ENCODE results near the gene PRLR.

Gene PRLR

DNA sequence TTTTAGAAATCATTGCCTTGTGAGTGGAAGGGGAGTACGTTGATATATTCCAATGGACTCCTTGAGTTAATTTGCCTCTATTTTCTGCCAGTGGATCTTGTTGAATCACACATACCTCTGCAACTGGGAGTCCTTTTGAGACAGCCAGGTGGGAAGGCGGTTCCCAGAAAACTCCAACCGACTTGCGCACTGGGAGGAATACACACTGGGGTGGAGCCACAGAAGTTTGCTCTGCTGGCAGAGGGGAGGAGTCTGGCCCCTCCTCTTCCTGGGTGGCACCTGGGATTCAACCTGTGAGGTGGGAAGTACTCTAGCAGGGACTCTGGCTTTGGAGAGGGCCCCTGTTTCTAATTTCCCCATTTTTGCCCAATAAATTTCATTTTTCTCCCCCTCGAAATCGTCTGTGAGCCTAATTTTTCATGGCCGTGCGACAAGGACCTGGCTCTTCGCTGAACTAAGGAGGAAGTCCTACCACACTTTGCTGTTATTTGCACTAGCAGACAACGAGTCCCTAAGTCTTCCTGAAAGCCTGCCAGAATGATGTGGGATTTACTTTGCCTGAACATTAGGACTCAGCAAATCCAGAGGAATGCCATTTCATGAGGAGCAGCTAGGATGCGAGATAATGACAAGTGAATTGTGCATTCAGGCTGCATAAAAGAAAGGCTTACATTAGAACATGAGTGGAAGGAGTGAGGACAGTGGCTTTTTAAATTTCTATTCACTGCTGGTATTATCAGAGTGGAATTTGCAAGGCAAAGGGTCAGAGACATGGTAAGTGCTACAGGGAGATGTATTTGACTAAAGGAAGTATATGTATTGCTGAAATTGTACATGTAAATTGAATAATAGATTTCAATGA is 67.2 kb downstream of the PRLR start:
- in situ Hi-C loops (cut with MboI; ENCODE audit: low sequenced_read_pairs) = no loop called here

DNA sequence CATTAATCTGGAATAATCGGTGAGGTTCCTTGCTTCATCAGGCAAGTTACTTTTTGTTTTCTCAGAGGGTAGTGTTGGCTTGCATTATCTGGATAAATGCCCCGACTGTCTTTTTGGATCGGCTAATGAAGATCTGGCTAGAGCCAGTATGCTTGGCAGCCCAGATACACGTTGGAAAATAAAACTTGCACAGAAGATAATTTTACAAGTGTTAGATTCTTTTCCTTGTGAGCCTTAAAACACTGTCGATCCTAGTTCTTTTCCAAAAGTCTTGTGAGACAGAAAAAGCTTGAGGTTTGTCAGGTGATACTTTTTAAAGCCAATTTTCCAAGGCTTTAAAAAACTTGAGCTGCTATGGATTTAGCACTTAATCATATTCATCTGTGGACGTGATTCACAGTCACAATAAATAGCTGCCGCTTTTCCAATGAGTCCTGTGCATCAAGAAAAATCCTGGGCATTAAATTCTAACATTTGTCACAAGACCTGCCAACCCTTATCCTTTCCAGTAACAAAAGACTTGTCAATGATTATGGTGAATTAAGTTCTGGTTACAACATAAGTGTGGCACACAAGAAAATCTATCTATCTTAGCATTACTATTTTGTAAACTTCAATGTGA is 68.5 kb downstream of the PRLR start:
- in situ Hi-C loops (cut with MboI; ENCODE audit: low sequenced_read_pairs) = no loop called here

DNA sequence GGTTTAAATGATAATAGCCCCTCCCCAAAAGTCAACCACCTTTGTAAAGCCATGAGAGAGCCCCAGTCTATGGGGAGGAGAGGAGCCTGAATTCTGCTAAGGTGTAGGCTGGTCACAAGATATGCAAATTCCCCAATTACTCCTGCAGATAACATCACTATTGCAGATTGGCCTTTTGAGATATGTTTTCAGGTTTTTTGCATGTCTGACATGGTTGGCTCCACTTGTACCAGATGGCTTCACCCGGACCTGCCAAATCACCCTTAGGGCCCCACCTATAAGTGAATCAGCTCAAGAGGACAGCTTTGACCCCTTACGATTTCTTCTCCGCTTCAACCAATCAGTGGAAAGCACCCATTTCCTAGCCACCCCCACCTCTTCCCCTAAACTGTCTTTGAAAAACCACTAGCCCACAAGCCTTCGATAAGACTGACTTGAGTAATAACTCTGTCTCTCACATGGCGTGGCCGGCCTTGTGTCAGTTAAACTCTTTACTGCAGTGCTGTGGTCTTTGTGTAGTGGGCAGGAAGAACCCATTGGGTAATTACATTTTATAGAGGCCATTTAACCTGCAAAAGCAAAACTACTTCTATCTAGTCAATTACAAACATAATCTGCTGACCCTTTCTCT is 69.7 kb downstream of the PRLR start:
- in situ Hi-C loops (cut with MboI; ENCODE audit: low sequenced_read_pairs) = no loop called here

DNA sequence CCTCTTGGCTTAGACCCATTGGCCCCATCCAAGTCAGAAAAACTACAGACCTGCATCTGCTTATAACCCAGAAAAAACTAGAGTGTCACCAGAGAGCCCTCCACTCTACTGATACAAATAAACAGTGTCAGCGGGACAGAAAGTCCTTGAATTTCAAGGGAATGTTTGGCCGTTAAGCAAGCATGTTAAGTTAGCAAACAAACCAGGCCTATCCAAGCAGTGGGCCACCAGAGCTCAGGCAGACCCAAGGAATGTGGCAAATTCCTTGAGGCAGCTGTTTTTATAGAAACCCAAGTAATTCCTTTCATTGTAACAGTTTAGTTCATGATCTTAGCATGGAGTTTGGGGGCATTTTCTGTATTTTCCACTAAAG is 70.9 kb downstream of the PRLR start:
- in situ Hi-C loops (cut with MboI; ENCODE audit: low sequenced_read_pairs) = no loop called here

DNA sequence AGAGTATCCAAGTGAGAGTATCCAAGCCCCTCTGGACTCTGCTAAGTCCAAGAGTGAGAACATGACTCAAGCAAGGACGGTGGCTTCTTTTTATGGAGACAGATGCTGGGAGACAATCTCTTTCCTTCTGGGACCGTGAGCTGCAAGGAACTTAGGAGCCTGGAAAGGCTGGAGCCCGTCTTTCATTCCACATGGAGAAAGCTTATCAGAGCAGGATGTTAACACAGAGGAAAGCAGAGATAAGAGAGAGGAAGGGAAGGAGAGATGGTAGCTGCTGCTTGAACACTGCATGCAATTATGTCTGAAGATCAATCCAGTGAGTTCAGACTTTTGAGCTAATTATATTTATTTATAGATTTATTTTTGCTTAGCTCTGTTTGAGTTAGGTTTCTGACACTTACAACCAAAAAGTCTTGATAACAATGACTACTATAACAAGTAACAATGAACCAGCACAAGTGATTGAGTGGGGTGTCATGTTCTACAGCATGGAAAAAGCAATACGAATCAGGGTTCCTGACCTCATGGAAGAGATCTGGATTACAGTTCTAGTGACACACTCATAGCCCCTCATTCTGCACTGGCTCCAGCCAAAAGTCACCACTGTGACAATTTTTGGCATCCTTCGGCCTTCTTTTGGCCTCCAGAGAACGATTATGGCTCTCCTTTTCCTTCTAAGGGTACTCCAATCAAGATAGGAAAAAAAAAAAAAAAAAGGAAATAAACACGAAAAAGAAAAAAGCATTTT is 71.5 kb downstream of the PRLR start:
- in situ Hi-C loops (cut with MboI; ENCODE audit: low sequenced_read_pairs) = no loop called here

DNA sequence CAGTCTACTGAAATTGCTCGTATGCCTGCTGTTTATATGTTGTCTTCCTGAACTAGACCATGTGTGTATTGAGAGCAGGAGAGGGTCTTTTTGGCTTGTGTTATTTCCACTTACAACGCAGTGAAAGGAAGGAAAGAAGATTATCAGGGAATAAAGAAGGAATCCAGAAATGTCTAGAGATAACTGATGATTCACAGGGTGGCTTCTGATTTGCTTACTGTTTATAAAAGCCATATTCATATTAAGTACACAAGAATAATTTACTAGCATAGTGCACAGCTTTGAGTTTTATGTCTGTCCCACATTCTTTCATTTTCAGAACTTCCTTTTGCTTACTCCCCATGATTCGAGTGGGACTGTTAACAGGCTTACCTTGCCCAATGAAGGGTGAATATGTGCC is 72.1 kb downstream of the PRLR start:
- in situ Hi-C loops (cut with MboI; ENCODE audit: low sequenced_read_pairs) = no loop called here

DNA sequence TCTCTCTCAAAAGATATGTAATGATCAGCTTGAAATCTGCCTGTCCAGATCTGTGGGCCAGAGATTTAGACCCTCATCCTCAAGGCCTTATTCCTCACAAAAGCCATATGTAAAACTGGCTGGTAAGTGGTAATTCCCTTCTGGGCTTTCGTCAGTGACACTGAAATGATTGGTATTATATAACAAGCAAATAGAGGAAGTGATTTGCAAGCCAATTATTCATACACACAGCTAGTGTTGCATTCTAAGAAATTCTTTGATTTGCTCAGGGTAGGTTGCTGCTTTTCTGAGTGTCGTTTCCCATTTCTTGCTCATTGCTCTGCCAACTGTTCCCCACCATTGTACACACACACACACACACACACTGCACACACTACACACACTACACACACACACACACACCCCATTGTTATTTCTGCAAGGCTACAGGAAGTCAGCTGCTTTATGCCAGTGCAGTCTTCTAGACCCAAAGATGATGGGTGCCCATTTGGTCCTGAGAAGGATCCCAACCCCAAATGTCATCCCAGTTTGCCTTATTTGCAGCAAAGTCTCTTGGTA is 76.8 kb downstream of the PRLR start:
- in situ Hi-C loops (cut with MboI; ENCODE audit: low sequenced_read_pairs) = no loop called here

DNA sequence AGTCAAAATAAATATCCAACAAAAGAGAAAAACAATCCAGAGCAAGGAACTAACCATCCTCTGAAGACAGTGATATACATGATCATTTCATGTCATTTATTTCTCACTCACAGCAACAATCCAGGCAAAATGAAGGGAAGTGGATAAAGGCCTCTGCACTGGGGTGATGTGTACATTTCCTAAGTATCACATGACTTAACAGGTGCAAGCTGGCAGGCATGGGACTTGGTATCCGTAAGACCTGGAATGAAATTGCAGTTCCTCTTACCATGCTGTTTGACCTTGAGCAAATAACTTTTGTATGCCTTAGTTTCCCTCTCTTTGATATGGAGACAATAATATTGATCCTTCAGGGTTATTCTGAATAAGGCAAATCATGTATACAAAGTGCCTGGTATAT is 77.6 kb downstream of the PRLR start:
- in situ Hi-C loops (cut with MboI; ENCODE audit: low sequenced_read_pairs) = no loop called here

DNA sequence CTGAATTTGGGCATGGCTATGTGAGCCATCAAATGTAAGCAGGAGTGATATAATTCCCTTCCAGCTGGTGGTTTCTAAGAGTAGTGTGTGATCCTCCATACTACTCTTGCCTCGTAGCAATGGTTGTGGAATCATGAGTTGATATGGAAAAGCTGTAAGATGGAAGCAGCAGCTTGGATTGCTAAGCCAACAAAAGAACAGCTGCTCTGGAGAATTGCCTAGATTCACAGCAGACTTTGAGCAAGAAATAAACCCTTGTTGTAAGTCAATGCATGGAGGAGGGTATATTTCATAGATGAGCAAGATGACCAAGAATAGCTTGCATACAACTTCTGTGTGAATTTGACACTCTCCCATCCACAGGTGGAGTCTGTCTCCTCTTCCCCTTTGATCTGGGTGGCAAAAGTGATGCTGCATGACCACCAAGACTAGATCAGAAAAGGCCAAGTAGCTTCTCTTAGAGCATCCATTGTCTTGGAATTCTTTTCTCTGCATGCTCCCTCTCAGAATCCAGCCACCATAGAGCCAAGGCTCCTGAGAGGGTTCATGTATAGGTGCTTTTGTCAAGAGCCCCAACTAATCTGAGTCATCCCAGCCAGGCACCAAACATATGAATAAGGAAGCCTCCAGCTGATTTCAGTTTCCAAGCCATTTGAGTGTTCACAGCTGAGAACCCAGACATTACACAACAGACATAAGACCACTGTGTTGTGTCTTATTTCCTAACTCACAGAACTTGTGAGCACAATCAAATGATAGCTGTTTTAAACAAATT is 79.0 kb downstream of the PRLR start:
- in situ Hi-C loops (cut with MboI; ENCODE audit: low sequenced_read_pairs) = no loop called here

DNA sequence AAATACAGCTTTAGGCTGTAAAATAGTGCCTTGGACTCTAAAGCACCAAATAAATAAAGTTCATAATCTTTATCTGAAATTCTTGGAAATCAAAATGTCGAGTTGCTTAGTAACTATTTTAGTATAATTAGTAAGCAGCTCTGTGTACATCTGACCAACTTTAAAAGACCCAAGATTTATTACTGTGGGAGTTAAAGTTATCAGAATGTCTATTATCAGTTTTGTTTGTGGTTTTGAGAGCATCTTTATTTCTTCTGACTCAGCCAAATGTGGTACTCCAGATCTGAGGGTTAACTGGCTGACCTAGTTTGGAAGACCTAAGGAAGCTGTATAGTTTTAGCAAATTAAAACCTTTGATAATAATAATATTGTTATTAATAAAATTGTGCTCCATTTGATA is 81.2 kb downstream of the PRLR start:
- in situ Hi-C loops (cut with MboI; ENCODE audit: low sequenced_read_pairs) = no loop called here

DNA sequence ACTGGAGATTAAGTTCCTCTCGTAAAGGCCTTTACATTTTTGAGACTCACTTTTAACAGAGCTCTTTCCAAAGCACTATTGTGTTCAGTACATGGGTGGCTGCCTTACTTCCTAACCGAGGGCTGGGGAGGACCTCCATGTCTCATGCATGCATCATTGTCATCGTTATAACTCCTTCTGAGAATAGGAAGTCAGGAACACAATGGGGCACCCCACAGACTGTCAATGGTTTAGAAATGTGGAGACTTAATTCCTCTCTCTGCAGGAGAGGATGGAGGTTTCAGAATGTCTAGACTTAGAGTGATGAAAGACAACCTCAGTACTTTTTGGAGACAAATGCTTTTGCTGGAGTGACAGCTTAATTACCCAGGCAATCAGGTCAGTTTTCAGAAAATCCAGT is 83.9 kb downstream of the PRLR start:
- in situ Hi-C loops (cut with MboI; ENCODE audit: low sequenced_read_pairs) = no loop called here

DNA sequence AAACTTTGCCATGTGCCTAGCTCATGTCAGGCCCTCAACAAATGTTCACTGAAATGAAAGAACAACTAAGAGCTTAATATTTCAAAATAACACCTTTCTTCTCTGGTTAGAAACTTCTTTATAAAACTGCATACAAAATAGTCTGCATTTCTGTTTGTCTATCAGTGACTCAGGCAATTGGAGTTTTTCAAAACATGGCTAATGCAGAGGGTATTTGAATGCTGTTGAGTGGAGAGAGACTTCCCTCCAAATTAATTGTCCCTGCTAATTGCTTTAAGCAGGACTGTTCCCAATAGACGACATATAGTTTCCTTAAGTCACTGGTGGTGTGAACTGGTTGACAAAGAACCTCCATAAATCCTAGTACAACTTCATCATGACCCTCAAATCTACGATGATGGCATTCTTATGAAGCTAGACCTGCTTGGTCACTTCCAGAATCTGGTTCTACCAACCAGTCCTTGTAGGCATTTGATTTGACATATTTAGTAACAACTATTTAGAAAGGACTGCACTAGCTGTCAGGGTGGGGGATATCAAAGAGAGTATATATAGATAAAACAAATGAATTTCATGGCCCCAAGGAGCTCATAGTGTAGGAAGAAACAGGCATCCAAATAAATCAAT is 84.5 kb downstream of the PRLR start:
- in situ Hi-C loops (cut with MboI; ENCODE audit: low sequenced_read_pairs) = no loop called here

DNA sequence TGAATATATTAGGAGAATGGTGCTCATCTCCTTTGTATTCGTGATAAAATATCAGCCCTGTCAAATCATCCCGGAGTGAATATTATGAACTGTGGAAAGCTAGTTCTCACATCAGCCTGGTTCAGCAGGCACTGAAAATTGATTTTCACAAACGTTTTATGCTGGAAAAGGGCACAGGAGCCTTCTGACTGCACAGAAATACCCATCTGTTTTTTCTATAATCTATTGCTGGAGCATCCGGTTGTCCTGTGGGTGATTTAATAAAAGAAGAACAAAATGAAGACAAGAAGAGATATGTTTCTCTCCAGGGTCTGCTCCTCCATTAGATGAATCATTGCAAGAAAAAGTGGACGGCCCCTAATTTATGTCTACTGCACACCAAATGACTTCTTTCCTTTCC is 85.3 kb downstream of the PRLR start:
- in situ Hi-C loops (cut with MboI; ENCODE audit: low sequenced_read_pairs) = no loop called here

DNA sequence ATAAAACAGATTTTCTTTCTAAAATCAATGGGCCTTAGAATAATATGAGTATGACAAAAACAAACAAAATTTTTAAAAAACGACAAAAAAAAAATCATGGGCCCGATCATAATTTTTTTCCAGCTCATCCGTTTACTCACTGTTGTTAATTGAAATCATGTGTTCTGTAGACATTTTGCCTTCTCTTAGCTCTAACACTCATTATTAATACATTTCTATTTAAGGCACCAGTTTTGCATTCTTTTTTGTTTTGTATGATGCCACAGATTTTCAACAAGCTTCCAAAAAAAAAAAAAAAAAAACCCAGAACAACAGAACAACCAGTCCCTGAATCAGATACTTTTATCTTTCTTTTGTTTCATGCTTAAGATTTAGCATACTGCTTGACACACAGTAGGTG is 86.4 kb downstream of the PRLR start:
- in situ Hi-C loops (cut with MboI; ENCODE audit: low sequenced_read_pairs) = no loop called here

DNA sequence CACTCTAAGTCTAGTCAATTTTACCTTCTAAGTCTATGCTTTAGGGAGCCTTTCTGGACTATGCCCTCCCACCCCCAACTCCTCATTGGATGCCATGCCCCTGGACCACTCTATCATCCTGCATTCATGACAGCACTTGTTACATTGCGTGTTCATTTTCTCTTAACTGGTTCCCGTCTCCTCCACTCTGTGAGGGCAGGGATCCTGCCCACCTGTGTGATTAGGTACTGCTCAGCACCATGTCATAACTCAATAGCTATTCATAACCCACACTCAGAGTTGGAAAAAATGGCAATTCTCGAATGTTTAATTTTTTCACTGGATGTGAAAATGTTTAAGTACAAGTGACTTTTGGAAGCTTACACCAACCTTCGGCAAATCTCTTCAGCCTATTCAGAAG is 88.5 kb downstream of the PRLR start:
- in situ Hi-C loops (cut with MboI; ENCODE audit: low sequenced_read_pairs) = no loop called here

DNA sequence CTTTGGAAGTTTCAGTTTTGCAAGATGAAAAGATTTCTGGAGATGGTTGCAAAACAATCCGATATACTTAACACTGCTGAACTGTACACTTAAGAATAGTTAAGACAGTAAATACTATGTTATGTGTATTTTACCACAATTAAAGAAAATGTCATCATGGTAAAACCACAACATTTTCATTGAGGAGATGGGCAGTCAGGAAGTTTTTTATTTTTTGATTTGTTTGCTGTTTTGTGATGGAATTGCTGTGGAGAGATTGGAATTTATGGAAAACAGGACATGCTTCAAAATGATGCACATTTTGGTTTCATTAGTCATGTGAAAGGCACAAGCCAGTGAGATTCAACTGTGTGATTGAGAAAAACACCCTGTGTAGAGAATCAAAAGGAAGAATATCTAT is 92.1 kb downstream of the PRLR start:
- in situ Hi-C loops (cut with MboI; ENCODE audit: low sequenced_read_pairs) = no loop called here

DNA sequence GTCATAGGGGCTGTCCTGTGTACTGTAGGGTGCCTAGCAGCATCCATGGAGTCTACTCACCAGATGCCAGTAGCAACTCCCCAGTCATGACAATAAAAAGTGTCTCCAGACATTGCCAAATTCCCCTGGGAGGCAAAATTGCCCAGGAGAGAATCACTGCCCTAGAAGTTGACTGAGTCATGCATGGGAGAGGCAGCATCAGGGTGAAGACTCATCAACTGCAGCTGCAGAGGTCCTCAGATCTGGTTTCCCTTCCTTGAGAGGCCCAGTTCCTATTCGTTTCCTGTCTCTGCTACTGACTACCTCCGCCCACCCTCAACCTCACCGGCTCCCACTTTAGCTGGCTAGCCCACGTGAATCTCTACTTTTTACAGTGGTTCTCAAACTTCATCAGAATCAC is 93.9 kb downstream of the PRLR start:
- in situ Hi-C loops (cut with MboI; ENCODE audit: low sequenced_read_pairs) = no loop called here

DNA sequence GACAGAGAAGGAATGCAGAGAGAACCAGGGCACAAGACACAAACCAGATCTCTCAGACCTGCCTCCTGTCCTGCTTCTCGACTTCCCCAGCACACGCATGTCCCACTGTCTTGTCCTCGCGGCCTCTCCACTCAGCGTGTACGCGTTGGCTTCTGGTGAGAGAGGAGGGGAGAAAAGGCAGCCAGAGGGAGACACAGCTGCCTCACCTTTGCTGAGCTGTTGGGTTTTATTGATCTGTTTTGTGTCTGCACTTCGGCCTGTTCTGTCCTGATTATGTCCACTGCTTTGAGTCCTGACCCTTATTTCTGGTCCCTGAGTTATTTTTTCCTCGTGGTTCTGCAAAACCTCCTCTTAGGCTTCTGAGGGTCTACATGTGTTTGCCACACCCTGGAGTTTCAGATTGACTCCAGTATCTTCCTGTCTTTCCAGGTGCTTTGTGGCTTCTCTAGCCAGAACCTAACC is 95.0 kb downstream of the PRLR start:
- in situ Hi-C loops (cut with MboI; ENCODE audit: low sequenced_read_pairs) = no loop called here

DNA sequence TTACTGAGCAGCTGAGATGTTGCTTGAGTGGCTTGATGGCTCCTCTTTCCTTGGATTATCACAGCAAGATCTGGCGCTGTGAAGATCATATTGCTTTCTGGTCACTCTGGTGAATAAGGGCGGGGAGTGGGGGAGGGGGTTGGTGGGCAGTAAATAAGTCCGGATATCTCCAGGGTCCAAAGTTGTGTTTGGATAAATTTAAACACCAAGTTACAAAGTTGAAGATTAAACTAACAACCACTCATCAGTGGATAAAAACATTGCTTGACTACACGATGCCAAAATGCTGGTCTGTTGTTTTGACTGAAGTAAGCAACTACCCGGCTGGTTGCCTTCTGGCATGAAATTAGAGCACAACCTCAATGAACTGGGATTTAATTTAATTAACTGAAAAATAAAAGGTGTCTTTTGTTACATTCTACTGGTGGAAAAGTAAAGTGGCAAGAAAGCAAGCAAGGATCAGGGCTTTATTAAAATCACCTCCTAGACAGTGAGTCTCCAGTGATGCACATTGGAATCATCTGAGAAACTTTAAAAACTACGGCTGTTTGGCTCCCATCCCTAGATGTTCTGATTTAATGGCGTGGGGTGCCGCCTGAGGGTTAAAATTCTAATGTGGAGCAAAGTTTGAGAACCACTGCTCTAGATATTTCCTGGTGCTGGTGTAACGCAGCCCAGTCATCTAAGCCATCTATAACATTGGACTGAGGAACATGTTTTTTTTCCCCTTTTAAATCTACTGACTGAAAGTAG is 95.8 kb downstream of the PRLR start:
- in situ Hi-C loops (cut with MboI; ENCODE audit: low sequenced_read_pairs) = no loop called here

Measured in HL-60/S4 treated with phorbol 12-myristate 13-acetate at 8.2 ng/mL for 4 days and 3 days (cell line).